ENCODE results near the gene STARD9. TPM values are rescaled to one million over a fixed set of nuclear protein-coding genes. Genes with fewer than 3 reads are reported as not detected.

STARD9 gene
- polyA plus RNA-seq, 1 donor (not counting 4 experiments of a cell fraction or from before 2014, with no cell fraction given) = 0.76 TPM

- no peak for DNase-seq (ENCODE audit: low read depth, low spot score)
- no peaks in the 10 kb centered on the region for H3K27me3 ChIP-seq (ENCODE audit: control insufficient read depth, extremely low read depth, insufficient read depth, low read length)
- TF ChIP-seq EZH2 (IDR thresholded peaks at IDR 0.05; ENCODE audit: low read length) (no peak), CTCF (optimal IDR thresholded peaks at IDR 0.05 in 1 of 3, IDR thresholded peaks at IDR 0.05 in 1 of 3, conservative IDR thresholded peaks at IDR 0.05 in 1 of 3; ENCODE audit: extremely low read depth in 1 of 3, insufficient read depth in 2 of 3, low read length in 3 of 3) (no peak)
Measured at GRCh38 chr15:42736178-42736792, 160.9 kb downstream of the STARD9 start.

GRCh38 chr15:42736793-42737528 is 161.6 kb downstream of the STARD9 start, which contains the start of gene CDAN1:
CDAN1 (minus strand) TSS chr15:42737128; CDS start chr15:42737102, 26 bp downstream.
- peak within 1 kb of the TSS; percentile 76 to 79 (median 76) for H3K4me3 ChIP-seq (ENCODE audit: control insufficient read depth in 2 of 3, extremely low read depth in 1 of 3, insufficient read depth in 2 of 3, low read depth in 1 of 3, low read length in 3 of 3)
- peak within 1 kb of the TSS; percentile 81 for H3K9ac ChIP-seq (ENCODE audit: control insufficient read depth, extremely low read depth, insufficient read depth, low read length)
- H3K27me3 ChIP-seq (ENCODE audit: control insufficient read depth, extremely low read depth, insufficient read depth, low read length) = no peaks in the 10 kb centered on the region
- TF ChIP-seq EZH2 (IDR thresholded peaks at IDR 0.05; ENCODE audit: low read length) (no peak), CTCF (optimal IDR thresholded peaks at IDR 0.05 in 1 of 3, IDR thresholded peaks at IDR 0.05 in 1 of 3, conservative IDR thresholded peaks at IDR 0.05 in 1 of 3; ENCODE audit: extremely low read depth in 1 of 3, insufficient read depth in 2 of 3, low read length in 3 of 3) (peak in 1 of 3 experiments; percentile 2)
- no peaks in the 10 kb centered on the region for H3K9me1 ChIP-seq (ENCODE audit: control insufficient read depth, extremely low read depth, insufficient read depth, low read length)
- peak within 1 kb of the TSS; percentile 93 for H2AFZ ChIP-seq (ENCODE audit: control insufficient read depth, low read length)
- no peaks in the 10 kb centered on the region for H4K20me1 ChIP-seq (ENCODE audit: control insufficient read depth, extremely low read depth, insufficient read depth, low read length)
- peak; percentile 33 for DNase-seq (ENCODE audit: low read depth, low spot score)
- H3K36me3 ChIP-seq (ENCODE audit: control insufficient read depth in 2 of 2, extremely low read depth in 1 of 2, insufficient read depth in 2 of 2, low read length in 2 of 2) = peaks cover 14 to 28% of the 10 kb centered on the region in 2 experiments
- peak within 1 kb of the TSS; percentile 76 for H3K27ac ChIP-seq (ENCODE audit: control insufficient read depth, insufficient read depth, low read length)
- H3K9me3 ChIP-seq (ENCODE audit: control insufficient read depth, low read depth, low read length) = no peaks in the 10 kb centered on the region
- no peak for FAIRE-seq
- dilution Hi-C loops (cut with MboI; ENCODE audit: extremely low pct_ligation_motif_present, low sequenced_read_pairs) = no loop called here
- H3K79me2 ChIP-seq (ENCODE audit: control insufficient read depth, insufficient read depth, low read length) = peaks cover 4% of the 10 kb centered on the region
- peaks cover 12% of the 10 kb centered on the region for H3K4me1 ChIP-seq (ENCODE audit: control insufficient read depth, extremely low read depth, insufficient read depth, low read length)
- H3K4me2 ChIP-seq (ENCODE audit: control insufficient read depth, extremely low read depth, insufficient read depth, low read depth, low read length) = peak within 1 kb of the TSS; percentile 90

More at GRCh38 chr15:42736178-42736792, 160.9 kb downstream of the STARD9 start:
- Histone ChIP-seq H3K9ac (ENCODE audit: control insufficient read depth, extremely low read depth, insufficient read depth, low read length) (peak overlapping the region; percentile 81), H3K79me2 (ENCODE audit: control insufficient read depth, insufficient read depth, low read length) (peaks cover 4% of the 10 kb centered on the region), H4K20me1 (ENCODE audit: control insufficient read depth, extremely low read depth, insufficient read depth, low read length) (no peaks in the 10 kb centered on the region), H3K4me2 (ENCODE audit: control insufficient read depth, extremely low read depth, insufficient read depth, low read depth, low read length) (peak overlapping the region; percentile 70), H3K36me3 (ENCODE audit: control insufficient read depth in 2 of 2, extremely low read depth in 1 of 2, insufficient read depth in 2 of 2, low read length in 2 of 2) (peaks cover 16 to 32% of the 10 kb centered on the region in 2 experiments), H3K4me1 (ENCODE audit: control insufficient read depth, extremely low read depth, insufficient read depth, low read length) (peaks cover 12% of the 10 kb centered on the region), H3K9me3 (ENCODE audit: control insufficient read depth, low read depth, low read length) (no peaks in the 10 kb centered on the region), H3K27ac (ENCODE audit: control insufficient read depth, insufficient read depth, low read length) (peak overlapping the region; percentile 59), H3K9me1 (ENCODE audit: control insufficient read depth, extremely low read depth, insufficient read depth, low read length) (no peaks in the 10 kb centered on the region), H2AFZ (ENCODE audit: control insufficient read depth, low read length) (peak overlapping the region; percentile 93), H3K4me3 (ENCODE audit: control insufficient read depth in 2 of 3, extremely low read depth in 1 of 3, insufficient read depth in 2 of 3, low read depth in 1 of 3, low read length in 3 of 3) (peak overlapping the region; percentile 76 to 79 (median 76))
- dilution Hi-C loops (cut with MboI; ENCODE audit: extremely low pct_ligation_motif_present, low sequenced_read_pairs) = no loop called here
- no peak for FAIRE-seq

All from keratinocyte (primary cell).